SK-N-SH (cell line): ENCODE data around the gene OR4C15. TPM values are rescaled to one million over a fixed set of nuclear protein-coding genes. Genes with fewer than 3 reads are reported as not detected.

Experiments used
- CTCF ChIA-PET: fragments of 300-600, 350-600 bp; formaldehyde crosslinking; extraction: SDS; loops from one replicate; lab custom pipeline; 2021; lab: Yijun Ruan, JAX
- POLR2A ChIA-PET: fragments of 350-600 bp; sonication (Branson Sonifier 250); formaldehyde crosslinking; extraction: SDS; loops from one replicate; lab custom pipeline; 2020; ENCODE audit warnings: antibody characterized with exemption, inconsistent platforms; lab: Yijun Ruan, JAX
- DNase-seq: peaks from one replicate; pipeline ENCODE4 v3.0.0; 2012
- H2AFZ ChIP-seq: fragments of 200-600 bp; sonication (generic); 2 replicates; pipeline ENCODE4 v1.8.1; 2016; ENCODE audit warnings: antibody characterized with exemption, mild to moderate bottlenecking, low read depth
- H3F3A ChIP-seq: fragments of 200-600 bp; sonication (generic); replicated peaks from 2 replicates; pipeline ENCODE3; 2016; ENCODE audit warnings: antibody characterized with exemption, mild to moderate bottlenecking; ENCODE audit not compliant: insufficient read depth
- H3K27ac ChIP-seq, 2 experiments: fragments of 200-500 bp in 1 of 2; fragments of 200-600 bp in 1 of 2; sonication (Bioruptor generic) in 1 of 2; sonication (generic), shearing (Covaris generic) in 1 of 2; 2 replicates each; pipeline versions ENCODE4 v1.5.1 to v1.6.1; 2014 to 2016; ENCODE audit warnings: low read depth in 2 of 2, inconsistent platforms in 1 of 2, low read length in 1 of 2, mild to moderate bottlenecking in 1 of 2, mixed read lengths in 1 of 2
- H3K27me3 ChIP-seq: fragments of 200-600 bp; sonication (generic), shearing (Covaris generic); 2 replicates; pipeline ENCODE4 v1.6.1; 2016; ENCODE audit warnings: mixed run types; ENCODE audit not compliant: insufficient read depth
- H3K36me3 ChIP-seq, 2 experiments: fragments of 200-500 bp in 1 of 2; fragments of 200-600 bp in 1 of 2; sonication (Bioruptor generic) in 1 of 2; sonication (generic) in 1 of 2; replicated peaks in 1 of 2; 2 replicates each; pipeline versions ENCODE3 to v1.5.1; 2014 to 2016; ENCODE audit warnings: low read length in 1 of 2, mild to moderate bottlenecking in 1 of 2; ENCODE audit not compliant: insufficient read depth in 2 of 2, control insufficient read depth in 1 of 2
- H3K4me1 ChIP-seq, 2 experiments: fragments of 200-500 bp in 1 of 2; fragments of 200-600 bp in 1 of 2; sonication (Bioruptor generic) in 1 of 2; sonication (generic), shearing (Covaris generic) in 1 of 2; 2 replicates each; pipeline versions ENCODE4 v1.5.1 to v1.6.1; 2014 to 2016; ENCODE audit warnings: low read depth in 1 of 2, low read length in 1 of 2, mixed run types in 1 of 2; ENCODE audit not compliant: insufficient read depth in 2 of 2, control insufficient read depth in 1 of 2
- H3K4me2 ChIP-seq: fragments of 200-600 bp; sonication (generic), shearing (Covaris generic); 2 replicates; pipeline ENCODE4 v1.6.1; 2017; ENCODE audit warnings: mixed run types
- H3K4me3 ChIP-seq, 2 experiments: fragments of 200-500 bp in 1 of 2; fragments of 200-600 bp in 1 of 2; sonication (Bioruptor generic) in 1 of 2; sonication (generic), shearing (Covaris generic) in 1 of 2; 2 replicates each; pipeline versions ENCODE4 v1.5.1 to v1.8.1; 2014 to 2016; ENCODE audit warnings: low read depth in 2 of 2, inconsistent platforms in 1 of 2, low read length in 1 of 2, mild to moderate bottlenecking in 1 of 2, mixed read lengths in 1 of 2, moderate library complexity in 1 of 2
- H3K79me2 ChIP-seq: fragments of 200-600 bp; sonication (generic); 2 replicates; pipeline ENCODE4 v1.8.1; 2017; ENCODE audit warnings: mild to moderate bottlenecking; ENCODE audit not compliant: insufficient read depth
- H3K9ac ChIP-seq: fragments of 200-600 bp; sonication (generic); 2 replicates; pipeline ENCODE4 v1.6.1; 2017; ENCODE audit warnings: mixed run types
- H3K9me2 ChIP-seq: fragments of 200-600 bp; sonication (generic); 2 replicates; pipeline ENCODE4 v1.6.1; 2017; ENCODE audit warnings: mixed run types
- H3K9me3 ChIP-seq: fragments of 200-600 bp; sonication (generic); 2 replicates; pipeline ENCODE4 v1.6.1; 2017; ENCODE audit warnings: mixed run types, mild to moderate bottlenecking, moderate library complexity
- H4K20me1 ChIP-seq: fragments of 200-600 bp; sonication (generic); 2 replicates; pipeline ENCODE4 v1.6.1; 2017; ENCODE audit warnings: mild to moderate bottlenecking, mixed run types; ENCODE audit not compliant: insufficient read depth
- CHD2 ChIP-seq: fragments of 150-350 bp; IDR thresholded peaks from 2 replicates; pipeline ENCODE4 v1.6.1; 2018; ENCODE audit warnings: low read length; ENCODE audit not compliant: partially characterized antibody
- ELF1 ChIP-seq: IDR thresholded peaks from 2 replicates; pipeline ENCODE4 v1.4.0; 2012
- EP300 ChIP-seq, 2 experiments: IDR thresholded peaks; 2 replicates each; pipeline versions ENCODE4 v1.4.0 to v1.6.1; 2012; ENCODE audit warnings: borderline replicate concordance in 1 of 2, low read depth in 1 of 2, low read length in 1 of 2
- EZH2phosphoT487 ChIP-seq: fragments of 200-600 bp; sonication (generic); IDR thresholded peaks from 2 replicates; pipeline ENCODE4 v1.6.1; 2017; ENCODE audit warnings: low read depth, mixed run types, mild to moderate bottlenecking, antibody characterized with exemption, moderate library complexity, borderline replicate concordance
- FOSL2 ChIP-seq: IDR thresholded peaks from 2 replicates; pipeline ENCODE4 v1.4.0; 2012; ENCODE audit warnings: low read depth, mild to moderate bottlenecking, moderate library complexity, borderline replicate concordance
- FOXM1 ChIP-seq: IDR thresholded peaks from 2 replicates; pipeline ENCODE4 v1.4.0; 2012; ENCODE audit warnings: low read depth, mild to moderate bottlenecking
- GABPA ChIP-seq: IDR thresholded peaks from 2 replicates; pipeline ENCODE4 v1.4.0; 2012; ENCODE audit warnings: low read depth, mild to moderate bottlenecking
- IRF3 ChIP-seq: fragments of 150-350 bp; IDR thresholded peaks from 2 replicates; pipeline ENCODE4 v1.6.1; 2016; ENCODE audit warnings: mild to moderate bottlenecking, low read depth, low read length
- MEF2A ChIP-seq: IDR thresholded peaks from 2 replicates; pipeline ENCODE4 v1.4.0; 2012; ENCODE audit warnings: low read depth, borderline replicate concordance
- MXI1 ChIP-seq: IDR thresholded peaks from 2 replicates; pipeline ENCODE4 v1.6.1; 2012; ENCODE audit warnings: mild to moderate bottlenecking, low read depth, low read length, improper control_type of control experiment
- NFIC ChIP-seq: IDR thresholded peaks from 2 replicates; pipeline ENCODE4 v1.4.0; 2012; ENCODE audit warnings: borderline replicate concordance
- NRF1 ChIP-seq: IDR thresholded peaks from 2 replicates; pipeline ENCODE4 v1.6.1; 2012; ENCODE audit warnings: low read depth, mild to moderate bottlenecking, low read length
- RCOR1 ChIP-seq: fragments of 150-350 bp; IDR thresholded peaks from 2 replicates; pipeline ENCODE4 v1.6.1; 2017; ENCODE audit warnings: antibody characterized with exemption, low read length
- RXRA ChIP-seq: IDR thresholded peaks from 2 replicates; pipeline ENCODE4 v1.4.0; 2012; ENCODE audit warnings: low read depth, mild to moderate bottlenecking, borderline replicate concordance
- SMC3 ChIP-seq: IDR thresholded peaks from 2 replicates; pipeline ENCODE4 v1.6.1; 2012; ENCODE audit warnings: low read depth, low read length, improper control_type of control experiment
- TAF1 ChIP-seq: IDR thresholded peaks from 2 replicates; pipeline ENCODE4 v1.6.1; 2012; ENCODE audit warnings: low read depth, mild to moderate bottlenecking, low read length, moderate library complexity, borderline replicate concordance
- TCF12 ChIP-seq: IDR thresholded peaks from 2 replicates; pipeline ENCODE4 v1.4.0; 2012
- TEAD4 ChIP-seq: IDR thresholded peaks from 2 replicates; pipeline ENCODE4 v1.4.0; 2012; ENCODE audit warnings: mild to moderate bottlenecking, borderline replicate concordance; ENCODE audit not compliant: insufficient read depth
- ZBTB33 ChIP-seq: IDR thresholded peaks from 2 replicates; pipeline ENCODE4 v1.4.0; 2012; ENCODE audit warnings: low read depth, borderline replicate concordance
- WGBS: methylation state at CpG from one replicate; pipeline ENCODE4 v1.1.6; 2017; ENCODE audit warnings: low lambda C conversion rate; 5-methylcytosine and 5-hydroxymethylcytosine counted together
- polyA plus RNA-seq, 3 experiments: library from polyadenylated mRNA; depleted of rRNA; stranded (reverse); fragments of >200 nt; gene quantifications; 2 replicates each; pipeline ENCODE4 v1.2.3, GENCODE V29; 2012
- TF ChIP-seq, protein P1 (sequence below): IDR thresholded peaks from 2 replicates; pipeline ENCODE4 v1.4.0; 2012; ENCODE audit warnings: low read depth
- TF ChIP-seq, protein P2 (sequence below): fragments of 200-600 bp; sonication (generic); IDR thresholded peaks from 2 replicates; pipeline ENCODE4 v1.6.1; 2017; ENCODE audit warnings: antibody characterized with exemption, mild to moderate bottlenecking, moderate library complexity

The OR4C15 gene
- polyA plus RNA-seq (2012; rRNA removed) = not detected in 2 replicates
- polyA plus RNA-seq (2012; cell fraction: cytosol; rRNA removed) = not detected in 2 replicates
- not detected in 2 replicates for polyA plus RNA-seq (2012; cell fraction: nucleus; rRNA removed)

DNA sequence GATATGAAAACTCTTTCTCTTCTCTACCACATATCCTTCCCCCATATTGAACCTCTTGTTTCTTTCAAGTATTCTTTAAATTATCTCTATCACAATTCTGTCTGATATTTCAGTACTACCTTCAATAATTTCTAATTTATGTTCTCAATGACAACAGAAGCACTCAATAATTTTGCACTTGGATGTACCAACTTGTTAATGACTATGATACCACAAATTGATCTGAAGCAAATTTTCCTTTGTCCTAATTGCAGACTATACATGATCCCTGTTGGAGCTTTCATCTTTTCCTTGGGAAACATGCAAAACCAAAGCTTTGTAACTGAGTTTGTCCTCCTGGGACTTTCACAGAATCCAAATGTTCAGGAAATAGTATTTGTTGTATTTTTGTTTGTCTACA is at the start of gene OR4C15:
OR4C15 (plus strand) TSS at position 301 of the 400 bp plus-strand sequence; CDS start at position 301, 0 bp downstream.
- Histone ChIP-seq H3K4me2 (no peak within 1 kb of the TSS), H3F3A (no peaks in the 10 kb centered on the region), H3K27me3 (no peaks in the 10 kb centered on the region), H3K36me3 (no peaks in the 10 kb centered on the region), H3K27ac (no peak within 1 kb of the TSS), H3K9me3 (no peaks in the 10 kb centered on the region), H3K4me1 (no peaks in the 10 kb centered on the region), H3K9ac (no peak within 1 kb of the TSS), H3K4me3 (no peak within 1 kb of the TSS), H4K20me1 (no peaks in the 10 kb centered on the region), H2AFZ (no peak within 1 kb of the TSS), H3K9me2 (no peaks in the 10 kb centered on the region), H3K79me2 (no peaks in the 10 kb centered on the region)
- ChIA-PET CTCF (no interaction called here), POLR2A (no interaction called here)
- no peak for DNase-seq
- no peak for TF ChIP-seq SMC3
- no peak for TF ChIP-seq FOSL2
- no peak for TF ChIP-seq GABPA
- TF ChIP-seq MEF2A = no peak
- TF ChIP-seq TEAD4 = no peak
- no peak for TF ChIP-seq TCF12
- no peak for TF ChIP-seq FOXM1
- TF ChIP-seq, protein P1, sequence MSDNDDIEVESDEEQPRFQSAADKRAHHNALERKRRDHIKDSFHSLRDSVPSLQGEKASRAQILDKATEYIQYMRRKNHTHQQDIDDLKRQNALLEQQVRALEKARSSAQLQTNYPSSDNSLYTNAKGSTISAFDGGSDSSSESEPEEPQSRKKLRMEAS = no peak
- no peak for TF ChIP-seq NFIC
- no peak for TF ChIP-seq EP300 (IDR thresholded peaks at IDR 0.05; ENCODE audit: borderline replicate concordance in 1 of 2, low read depth in 1 of 2, low read length in 1 of 2)
- TF ChIP-seq ELF1 = no peak
- TF ChIP-seq EZH2phosphoT487 = no peak
- TF ChIP-seq ZBTB33 = no peak
- TF ChIP-seq, protein P2, sequence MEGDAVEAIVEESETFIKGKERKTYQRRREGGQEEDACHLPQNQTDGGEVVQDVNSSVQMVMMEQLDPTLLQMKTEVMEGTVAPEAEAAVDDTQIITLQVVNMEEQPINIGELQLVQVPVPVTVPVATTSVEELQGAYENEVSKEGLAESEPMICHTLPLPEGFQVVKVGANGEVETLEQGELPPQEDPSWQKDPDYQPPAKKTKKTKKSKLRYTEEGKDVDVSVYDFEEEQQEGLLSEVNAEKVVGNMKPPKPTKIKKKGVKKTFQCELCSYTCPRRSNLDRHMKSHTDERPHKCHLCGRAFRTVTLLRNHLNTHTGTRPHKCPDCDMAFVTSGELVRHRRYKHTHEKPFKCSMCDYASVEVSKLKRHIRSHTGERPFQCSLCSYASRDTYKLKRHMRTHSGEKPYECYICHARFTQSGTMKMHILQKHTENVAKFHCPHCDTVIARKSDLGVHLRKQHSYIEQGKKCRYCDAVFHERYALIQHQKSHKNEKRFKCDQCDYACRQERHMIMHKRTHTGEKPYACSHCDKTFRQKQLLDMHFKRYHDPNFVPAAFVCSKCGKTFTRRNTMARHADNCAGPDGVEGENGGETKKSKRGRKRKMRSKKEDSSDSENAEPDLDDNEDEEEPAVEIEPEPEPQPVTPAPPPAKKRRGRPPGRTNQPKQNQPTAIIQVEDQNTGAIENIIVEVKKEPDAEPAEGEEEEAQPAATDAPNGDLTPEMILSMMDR = no peak
- TF ChIP-seq RXRA = no peak
- no peak for TF ChIP-seq RCOR1
- TF ChIP-seq, all 33 proteins: peak for 0

- Histone ChIP-seq H3K9me3 (no peaks in the 10 kb centered on the region), H3K4me1 (no peaks in the 10 kb centered on the region), H3K4me3 (no peak within 1 kb of the TSS), H2AFZ (no peak within 1 kb of the TSS), H3K27ac (no peak within 1 kb of the TSS), H3K27me3 (no peaks in the 10 kb centered on the region), H4K20me1 (no peaks in the 10 kb centered on the region), H3K79me2 (no peaks in the 10 kb centered on the region), H3K9ac (no peak within 1 kb of the TSS), H3F3A (no peaks in the 10 kb centered on the region), H3K36me3 (no peaks in the 10 kb centered on the region), H3K4me2 (no peak within 1 kb of the TSS), H3K9me2 (no peaks in the 10 kb centered on the region; the same call in 1 of the 2 replicates)
- CTCF ChIA-PET = no interaction called here
- WGBS = 4% methylated on average over 3 of the region's 3 CpGs
- POLR2A ChIA-PET = no interaction called here
- DNase-seq = no peak
- TF ChIP-seq IRF3 = no peak
- no peak for TF ChIP-seq NFIC
- no peak for TF ChIP-seq MXI1
- TF ChIP-seq GABPA = no peak
- TF ChIP-seq, protein P1 = no peak
- TF ChIP-seq TAF1 = no peak
- no peak for TF ChIP-seq TEAD4
- TF ChIP-seq, protein P2 = no peak
- no peak for TF ChIP-seq FOSL2
- no peak for TF ChIP-seq CHD2
- TF ChIP-seq NRF1 = no peak
Measured at GRCh38 chr11:55571828-55572227, 17.6 kb downstream of the OR4C15 start, which contains the start of gene OR4C16. TSS of gene OR4C16 (plus strand) at chr11:55572128. CDS start at chr11:55572128, 0 bp downstream.
